ENCODE data around the gene KCNJ10.

Gene KCNJ10

DNA sequence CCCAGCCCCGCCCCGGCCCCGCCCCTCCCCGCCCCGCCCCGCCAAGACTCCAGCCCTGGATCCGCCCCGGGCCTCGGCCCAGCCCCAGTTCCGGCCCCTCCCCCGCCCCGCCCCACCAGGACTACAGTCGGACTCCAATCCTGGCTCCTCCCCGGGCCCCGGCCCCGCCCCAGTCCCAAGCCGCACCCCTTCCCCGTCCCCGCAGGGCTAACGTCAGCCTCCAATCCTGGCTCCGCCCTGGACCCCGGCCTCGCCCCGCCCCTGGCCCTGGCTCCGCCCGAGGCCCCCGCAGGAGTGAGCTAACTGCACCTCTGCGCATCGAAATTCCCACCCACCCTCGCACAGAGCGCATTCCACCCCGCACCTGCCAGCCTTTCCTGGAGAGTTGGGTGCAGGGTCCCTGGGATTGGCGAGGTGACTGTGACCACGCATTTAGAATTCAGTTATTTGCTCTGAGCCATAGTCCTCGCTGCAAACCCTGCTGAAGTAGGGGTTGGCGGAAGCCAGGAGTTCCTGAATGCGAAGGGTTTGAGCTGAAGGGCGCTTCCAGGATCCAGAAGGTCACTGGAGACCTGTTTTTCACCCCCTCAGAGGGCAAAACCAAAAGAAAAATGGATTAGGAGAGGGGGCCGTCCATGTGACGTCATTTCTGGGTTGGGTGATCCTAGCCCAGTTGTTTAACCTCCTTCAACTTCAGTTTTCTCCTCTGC is 29.0 kb upstream of the KCNJ10 start:
- DNase-seq: peak; percentile 98

DNA sequence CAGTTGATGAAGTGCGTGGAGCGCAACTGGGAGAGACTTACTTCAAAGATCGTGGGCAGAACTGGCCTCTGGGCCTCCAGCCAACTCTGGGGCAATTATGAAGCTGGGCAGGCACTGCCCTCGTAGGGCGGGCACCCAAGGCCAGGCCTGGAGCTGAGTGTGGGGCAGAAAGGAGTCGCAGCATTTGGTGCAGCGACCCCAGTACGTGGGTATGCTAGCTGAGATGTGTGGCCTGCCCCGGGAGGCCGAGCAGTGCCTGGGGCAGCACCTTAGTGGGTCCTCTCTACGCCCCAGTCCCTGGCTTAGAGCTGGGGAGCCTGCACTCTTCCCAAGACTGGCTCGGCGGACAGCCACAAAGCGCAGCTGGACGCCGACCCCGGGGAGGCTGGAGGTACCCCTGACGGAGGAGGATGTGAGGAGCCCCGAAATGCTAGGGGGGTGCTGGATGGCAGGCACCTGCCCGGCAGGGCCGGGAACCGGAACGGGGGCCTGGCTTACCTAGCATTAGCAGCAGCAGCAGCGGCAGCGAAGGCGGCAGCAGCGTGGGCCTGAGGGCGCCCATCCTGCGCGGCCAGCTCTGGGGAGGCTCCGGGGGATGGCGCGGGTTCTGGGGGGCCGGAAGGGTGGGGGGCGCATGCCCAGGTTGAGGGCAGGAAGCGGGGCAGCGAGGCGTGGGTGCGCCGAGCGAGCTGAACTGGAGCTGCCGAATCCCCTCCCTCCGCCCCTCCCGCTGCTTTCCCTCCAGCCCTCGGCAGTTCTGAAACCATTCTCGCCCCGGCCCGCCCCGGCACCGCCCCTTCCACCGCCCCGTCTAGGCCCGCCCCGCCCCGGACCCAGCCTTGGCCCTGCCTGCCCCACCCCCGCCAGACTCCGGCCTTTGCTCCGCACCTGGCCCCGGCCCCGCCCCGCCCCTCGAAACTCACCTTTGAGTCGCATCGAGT is 28.2 kb upstream of the KCNJ10 start, which contains the start of gene IGSF8:
Gene IGSF8, minus strand, starts transcription at position 709 of the 941 bp plus-strand sequence. Its CDS starts 147 bp downstream, at position 562.
- peak; percentile 94 for DNase-seq

DNA sequence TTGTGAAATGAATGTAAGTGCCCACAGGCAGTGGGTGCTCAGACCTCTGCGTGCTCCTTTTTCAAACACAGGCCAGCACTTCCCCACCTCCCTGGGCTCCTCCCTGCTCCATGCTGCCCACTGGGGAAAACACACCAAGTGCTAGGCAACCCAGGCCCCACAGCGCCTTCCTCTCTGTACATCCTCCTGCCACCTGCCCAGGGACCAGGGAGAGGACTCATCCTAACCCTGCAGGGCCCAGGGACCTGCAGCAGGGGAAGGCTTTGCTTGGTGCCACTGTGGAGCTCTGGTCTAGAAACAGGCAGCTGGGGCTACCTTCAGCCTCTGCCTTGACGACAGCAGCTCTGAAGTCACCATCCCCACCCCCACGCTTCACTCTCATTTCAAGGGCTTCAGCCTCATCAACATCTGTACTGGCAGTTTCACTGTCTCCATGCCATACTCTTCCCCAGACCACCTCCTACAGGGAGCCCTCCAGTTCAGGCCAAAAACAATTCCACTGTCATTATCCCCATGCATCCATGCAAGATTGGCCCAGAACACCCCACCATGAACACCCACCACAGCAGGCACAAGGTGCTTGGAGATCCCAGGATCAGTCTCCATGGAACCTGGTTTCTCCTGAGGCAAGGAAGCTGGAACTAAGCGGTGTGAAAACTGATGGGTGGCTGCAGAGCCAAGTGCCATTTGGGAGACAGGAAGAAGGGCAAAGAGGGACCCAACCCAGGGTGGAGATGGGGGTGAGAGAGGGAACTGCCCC is 27.4 kb upstream of the KCNJ10 start:
- no peak for DNase-seq

DNA sequence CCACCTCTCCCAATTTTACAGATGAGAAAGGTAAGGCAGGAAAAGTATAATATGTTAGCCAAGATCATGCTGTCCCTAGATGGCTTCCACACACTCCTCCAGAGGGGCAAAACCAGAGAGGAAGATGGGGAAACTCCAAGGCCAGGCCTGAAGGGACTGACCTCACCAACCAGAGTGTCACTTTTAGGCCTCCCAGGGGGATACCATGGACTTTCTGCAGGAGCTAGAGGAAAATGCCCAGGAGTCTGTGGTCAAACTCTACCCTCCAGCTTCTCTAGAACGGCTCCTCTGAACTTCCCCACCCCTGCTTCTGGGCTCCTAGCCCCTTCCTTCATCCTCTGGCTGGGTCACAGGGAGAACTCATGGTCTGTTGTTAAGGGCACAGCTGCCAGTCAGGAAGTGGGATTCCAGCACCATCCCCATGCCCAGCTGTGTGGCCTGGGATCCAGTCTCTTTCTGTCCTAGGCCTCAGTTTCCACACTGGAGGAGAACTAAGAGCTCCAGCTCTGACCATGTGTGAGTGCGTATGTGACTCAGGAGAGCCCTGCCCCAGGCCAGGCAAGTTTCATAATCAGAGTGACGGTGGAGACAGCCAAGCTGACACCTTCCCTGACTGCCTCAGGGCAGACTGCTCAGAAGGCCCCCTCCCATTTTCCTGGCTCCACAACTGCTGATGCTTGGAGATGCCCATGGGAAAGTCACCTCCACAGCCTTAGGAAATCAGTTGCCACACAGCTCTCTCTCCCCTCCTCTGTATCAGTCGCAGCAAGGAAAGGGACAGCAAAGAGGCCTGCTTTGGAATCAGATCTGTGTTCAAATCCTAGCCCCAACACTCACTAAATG is 26.5 kb upstream of the KCNJ10 start:
- no peak for DNase-seq

DNA sequence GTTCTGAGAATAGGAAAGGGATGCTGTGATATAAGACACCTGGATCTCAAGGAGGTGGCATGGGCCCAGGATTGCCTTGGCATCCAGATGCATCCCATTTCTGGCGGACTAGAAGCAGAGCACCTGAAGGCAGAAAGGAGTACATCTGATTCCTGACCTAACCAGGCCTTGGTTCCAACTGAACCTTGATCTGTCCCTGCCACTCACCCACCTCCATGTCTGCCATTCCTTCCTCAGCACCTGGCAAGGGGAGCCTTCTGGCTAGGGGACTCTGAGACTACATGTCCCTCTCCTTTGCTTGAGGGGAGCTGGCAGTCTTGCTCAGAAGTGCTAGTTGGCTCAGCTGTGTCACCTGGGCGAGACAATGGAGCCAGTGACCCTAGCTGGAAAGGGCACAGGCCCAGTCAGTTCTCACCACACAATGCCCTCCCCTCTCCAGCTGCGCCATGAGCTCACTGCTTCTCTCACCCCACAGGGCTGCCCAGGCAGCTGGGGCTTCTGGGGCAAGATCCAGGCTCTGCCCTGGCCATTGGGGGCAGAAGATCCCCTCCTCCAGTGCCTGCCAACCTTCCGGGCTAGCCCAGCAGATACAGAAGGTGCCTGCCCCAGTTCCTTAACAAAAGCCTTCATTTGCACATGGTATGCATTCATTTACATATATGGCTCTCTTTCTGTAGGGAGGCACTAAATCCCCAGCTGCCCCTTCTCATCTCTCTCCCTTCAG is 25.6 kb upstream of the KCNJ10 start:
- DNase-seq: no peak

DNA sequence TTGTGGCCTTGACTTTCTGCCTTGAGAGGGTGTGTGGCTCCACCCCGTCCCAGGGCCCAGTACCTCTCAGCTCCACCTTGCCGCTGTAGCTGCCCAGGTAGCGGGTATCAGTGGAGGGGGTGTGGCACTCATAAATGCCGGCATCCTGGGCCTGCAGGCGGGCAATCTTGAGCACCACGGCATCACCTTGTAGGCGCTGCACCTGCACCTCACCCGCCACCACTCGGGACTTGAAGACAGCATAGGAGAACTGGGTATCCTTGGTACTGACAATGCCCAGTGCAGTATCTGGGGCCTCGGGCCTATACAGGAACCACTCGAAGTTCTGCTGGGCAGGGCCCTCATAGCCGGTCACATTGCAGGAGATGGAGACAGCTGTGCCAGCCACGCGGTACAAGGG is 24.8 kb upstream of the KCNJ10 start:
- DNase-seq: no peak

DNA sequence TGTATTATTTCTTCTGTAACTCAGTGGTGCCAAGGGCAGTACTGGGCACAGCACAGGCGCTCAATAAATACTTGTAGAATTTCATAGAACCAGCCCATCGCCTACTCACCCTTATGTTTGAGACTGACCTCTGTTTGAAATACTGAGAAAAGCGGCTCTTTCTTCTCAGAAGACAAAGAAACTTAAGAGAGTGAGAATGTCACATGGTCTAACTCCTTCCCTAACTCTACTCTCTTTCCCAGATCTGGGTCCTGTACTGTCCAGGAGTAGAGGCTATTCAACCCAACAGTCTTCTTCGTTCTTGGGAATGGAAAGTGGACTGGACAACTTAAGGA is 24.3 kb upstream of the KCNJ10 start:
- no peak for DNase-seq

DNA sequence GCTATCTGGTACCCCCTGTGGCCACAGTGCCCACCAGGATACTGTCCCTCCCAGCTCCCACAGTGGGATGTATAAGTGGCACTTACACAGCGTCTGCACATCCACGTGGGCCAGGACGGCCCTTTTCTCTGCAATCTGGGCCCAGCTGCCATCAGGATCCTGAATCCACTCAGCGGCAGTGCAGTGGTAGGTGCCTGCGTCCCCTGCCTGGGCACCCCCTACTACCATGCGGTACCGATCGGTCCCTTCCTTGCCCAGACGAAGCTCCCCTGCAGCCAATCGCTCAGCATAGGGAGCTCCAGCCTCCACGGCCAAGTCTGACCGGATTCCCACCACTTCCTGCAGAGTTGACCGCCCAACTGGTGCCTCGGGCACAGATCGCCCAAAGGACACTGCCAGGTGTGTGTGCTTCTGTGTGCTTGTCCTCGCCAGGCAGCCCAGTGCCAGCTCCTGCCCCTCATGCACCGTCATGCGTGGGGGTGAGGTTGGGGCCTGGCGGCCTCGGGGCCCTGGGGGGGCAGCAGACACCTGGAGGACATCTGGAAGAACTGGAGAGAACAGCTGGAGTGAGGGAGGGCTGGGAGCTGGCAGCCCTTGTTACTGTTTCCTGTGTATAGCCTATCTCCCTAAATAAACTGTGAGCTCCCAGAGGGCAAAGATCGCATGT is 23.8 kb upstream of the KCNJ10 start:
- DNase-seq: no peak

DNA sequence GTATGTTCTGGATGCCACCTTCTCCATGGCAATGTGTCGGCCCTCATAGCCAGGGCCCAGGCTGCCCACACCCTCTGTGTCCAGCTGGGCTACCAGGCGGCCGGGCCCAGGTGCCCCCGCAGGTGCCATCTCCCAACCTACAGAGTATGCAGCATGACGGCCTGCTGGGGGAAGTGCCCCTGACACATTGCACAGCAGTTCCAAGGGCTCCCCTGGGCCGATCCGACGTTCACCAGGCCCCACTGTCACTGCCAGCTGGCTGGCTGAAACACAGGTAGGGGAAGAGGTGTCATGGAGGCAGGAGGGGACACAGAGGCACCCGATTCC is 23.1 kb upstream of the KCNJ10 start:
- no peak for DNase-seq

DNA sequence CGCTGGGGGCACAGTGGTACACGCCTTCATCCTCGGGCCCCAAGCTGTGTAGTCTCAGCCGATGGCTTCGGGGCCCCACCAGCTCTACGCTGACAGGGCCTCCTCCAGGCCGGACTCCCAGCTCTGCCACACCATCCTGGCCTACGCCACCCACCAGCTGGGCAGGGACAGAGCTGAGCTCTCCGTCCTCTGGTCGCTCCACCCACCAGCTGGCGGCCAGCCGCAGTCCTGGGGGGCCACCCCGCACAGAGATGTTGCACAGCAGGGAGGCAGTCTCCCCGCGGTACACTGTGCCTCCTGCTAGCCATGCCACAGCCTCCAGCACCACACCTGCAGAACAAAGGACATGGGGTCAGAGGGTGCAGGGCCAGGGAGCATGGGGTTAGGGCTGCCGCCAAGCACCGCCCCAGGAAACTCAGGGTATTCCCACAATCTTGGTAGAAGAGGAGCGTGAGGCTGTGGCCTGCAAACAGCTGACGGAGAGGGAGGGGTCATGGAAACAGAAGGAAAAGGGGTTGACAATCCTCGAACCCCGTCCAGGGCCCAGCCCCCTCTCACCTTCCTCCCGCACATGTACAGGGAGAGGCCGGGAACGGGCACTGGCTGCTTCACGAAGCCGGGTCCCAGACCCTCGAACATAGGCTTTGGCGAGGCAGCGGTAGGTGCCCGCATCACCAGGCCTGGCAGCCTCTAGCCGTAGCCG is 22.6 kb upstream of the KCNJ10 start:
- DNase-seq: no peak

DNA sequence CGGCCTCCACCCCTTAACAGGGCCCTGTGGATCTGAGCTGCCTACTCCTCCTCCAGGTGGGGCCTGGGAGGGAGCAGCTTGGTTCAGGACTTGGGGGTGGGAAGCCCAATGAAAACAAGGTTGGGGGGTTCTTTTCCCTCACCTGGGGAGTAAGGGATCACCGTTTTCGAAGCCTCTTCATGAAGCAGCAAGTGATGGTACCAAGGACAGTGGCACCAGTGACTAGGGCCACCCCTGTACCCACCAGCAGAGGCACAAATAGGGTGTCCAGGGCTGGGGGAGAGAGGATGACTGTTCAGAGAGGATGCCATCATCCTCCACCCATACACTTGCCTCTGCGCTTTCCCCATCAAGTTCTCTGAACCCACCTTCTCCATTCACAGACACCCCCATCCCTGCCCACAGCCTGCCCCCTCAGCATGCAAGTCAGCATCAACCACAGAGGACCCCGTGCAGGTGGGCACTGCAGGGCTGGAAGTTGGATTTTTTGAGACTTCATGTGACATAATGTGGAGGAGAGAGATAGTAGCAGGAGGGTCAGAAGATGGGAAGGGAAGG is 21.8 kb upstream of the KCNJ10 start:
- no peak for DNase-seq

DNA sequence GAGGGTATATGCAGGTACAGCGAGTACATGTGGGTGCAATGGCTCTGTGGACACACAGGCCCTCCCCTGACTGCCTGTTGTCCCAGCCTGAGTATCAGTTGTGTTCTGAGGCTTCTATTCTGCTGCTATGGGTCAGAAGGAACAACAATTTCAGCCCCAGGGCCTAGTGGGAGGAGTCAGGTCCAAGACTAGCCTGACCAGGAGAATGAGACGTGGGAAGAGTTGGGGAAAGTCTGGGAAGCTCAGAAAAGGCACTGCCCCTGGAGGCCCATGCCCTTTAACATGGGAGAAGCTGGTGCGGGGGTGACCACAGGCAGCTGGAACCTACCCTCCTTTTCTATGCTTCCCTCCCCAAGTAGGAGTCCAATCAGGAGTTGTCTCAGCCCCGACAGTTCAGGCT is 20.8 kb upstream of the KCNJ10 start:
- DNase-seq: no peak

DNA sequence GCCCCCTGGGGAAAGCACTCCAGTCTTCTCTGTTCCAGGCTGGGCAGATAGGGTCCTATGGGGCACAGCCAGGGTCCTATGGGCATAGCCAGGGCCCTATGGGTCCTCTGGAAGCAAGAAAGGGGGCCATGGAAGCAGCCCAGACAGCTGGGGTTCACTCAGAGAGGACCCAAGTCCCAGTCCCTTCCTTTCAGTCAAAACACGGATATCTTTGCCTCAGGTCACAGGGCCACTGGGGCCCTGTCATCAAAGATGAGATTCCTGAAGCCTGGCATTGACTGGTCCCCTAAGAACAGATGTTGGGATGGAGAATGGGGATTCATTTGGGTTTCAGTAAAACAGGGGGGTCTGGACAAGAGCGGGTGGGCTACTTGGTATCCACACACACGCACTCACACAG is 19.9 kb upstream of the KCNJ10 start:
- DNase-seq: no peak

DNA sequence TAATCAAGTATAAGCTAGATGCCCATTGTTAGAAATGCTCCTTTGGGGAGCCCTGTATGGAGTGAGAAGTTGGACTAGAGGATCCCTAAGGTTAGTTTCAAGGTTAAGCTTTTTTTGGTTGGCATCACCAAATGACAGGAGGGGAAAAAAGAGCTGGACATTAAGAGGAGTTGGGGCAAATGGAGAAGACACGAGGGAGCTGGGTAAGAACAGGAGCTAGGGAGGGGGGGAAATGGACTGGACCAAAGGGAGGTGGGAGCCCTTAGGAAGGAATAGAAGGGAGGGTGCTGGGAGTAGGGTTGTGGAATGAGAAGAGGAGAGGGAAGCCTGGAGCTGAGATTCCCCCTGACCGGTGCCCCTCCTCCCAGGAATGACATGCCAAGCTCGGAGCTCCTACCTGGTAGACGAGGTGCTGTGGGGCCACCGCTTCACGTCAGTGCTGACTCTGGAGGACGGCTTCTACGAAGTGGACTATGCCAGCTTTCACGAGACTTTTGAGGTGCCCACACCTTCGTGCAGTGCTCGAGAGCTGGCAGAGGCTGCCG is 17.2 kb upstream of the KCNJ10 start:
- DNase-seq: no peak

DNA sequence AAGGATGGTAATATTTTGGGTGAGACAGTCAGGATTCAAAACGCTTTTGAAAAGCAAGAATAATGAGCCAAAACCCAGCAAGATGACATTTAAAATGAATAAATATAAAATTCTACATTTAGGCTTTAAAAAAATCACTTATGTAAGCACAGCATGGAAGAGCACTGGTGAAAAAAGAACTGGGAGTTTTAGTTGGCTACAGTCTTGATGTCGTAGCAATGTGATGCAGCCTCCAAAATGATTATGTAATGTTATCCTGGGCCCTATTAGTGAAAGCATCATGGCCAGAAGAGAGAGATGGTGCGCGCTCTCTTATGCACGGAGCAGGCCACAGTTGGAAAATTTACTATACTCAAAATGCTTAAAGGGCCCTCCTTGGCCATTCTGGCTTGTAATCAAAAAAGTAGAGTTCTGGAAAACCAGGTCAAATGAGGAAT is 16.5 kb upstream of the KCNJ10 start:
- no peak for DNase-seq

DNA sequence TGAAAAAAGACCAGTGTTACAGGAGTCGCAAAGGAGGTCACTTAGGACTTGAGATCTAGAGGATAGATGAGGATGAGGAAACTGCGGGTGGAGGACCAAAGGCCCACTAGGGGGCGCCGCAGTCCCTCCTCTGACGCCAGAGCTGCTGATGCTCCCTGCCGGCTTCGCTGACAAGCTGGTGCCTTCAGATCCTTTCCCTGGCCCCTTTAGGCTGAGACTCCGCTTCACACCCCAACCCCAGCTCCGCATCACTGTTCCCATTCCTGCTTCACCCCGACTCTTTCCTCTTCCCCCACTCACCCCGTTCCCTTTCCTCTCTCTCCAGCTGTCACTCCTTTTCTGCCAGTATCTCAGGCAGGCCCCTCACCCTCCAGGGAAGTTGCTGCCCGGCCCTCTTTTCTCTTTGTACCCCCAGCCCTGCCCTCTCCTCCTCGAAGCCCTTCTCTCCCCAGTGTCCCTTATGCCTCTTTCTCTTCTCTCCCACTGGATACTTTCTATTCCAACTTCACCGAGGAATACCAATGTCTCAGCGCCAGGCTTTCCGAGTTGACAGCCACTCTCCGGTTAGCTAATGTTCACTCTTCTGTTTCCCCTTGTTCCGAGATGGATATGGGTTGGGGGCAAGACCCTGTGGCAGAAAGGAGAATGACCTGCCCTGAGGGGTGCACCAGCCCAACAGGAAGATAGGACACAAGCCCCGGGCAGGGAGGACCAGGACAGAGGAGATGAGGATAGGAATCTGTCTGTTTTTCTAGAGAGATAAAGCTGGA is 15.9 kb upstream of the KCNJ10 start:
- DNase-seq: peak; percentile 78

DNA sequence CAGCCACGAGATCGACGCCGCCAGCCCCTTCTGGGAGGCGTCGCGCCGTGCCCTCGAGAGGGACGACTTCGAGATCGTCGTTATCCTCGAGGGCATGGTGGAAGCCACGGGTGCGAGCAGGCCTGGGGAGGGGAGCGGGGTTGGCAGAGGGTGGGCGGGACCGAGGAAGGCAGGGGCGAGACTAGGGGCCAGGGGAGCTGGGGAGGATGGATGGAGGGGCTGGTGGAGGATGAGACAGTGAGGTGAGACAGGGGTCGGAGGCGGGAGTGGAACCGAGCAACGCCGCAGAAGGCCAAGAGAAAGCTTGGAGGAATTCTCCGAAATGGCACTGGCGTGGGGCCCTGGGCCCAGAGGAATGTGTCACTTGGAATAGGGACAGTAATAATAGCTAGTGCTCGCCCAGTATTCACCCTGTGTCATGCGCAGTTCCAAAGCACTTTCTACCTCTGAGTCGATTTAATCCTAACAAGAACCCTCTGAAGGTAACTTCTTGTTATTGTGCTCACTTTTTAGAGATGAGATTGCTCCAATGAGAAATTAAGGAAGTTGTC is 14.9 kb upstream of the KCNJ10 start:
- no peak for DNase-seq

DNA sequence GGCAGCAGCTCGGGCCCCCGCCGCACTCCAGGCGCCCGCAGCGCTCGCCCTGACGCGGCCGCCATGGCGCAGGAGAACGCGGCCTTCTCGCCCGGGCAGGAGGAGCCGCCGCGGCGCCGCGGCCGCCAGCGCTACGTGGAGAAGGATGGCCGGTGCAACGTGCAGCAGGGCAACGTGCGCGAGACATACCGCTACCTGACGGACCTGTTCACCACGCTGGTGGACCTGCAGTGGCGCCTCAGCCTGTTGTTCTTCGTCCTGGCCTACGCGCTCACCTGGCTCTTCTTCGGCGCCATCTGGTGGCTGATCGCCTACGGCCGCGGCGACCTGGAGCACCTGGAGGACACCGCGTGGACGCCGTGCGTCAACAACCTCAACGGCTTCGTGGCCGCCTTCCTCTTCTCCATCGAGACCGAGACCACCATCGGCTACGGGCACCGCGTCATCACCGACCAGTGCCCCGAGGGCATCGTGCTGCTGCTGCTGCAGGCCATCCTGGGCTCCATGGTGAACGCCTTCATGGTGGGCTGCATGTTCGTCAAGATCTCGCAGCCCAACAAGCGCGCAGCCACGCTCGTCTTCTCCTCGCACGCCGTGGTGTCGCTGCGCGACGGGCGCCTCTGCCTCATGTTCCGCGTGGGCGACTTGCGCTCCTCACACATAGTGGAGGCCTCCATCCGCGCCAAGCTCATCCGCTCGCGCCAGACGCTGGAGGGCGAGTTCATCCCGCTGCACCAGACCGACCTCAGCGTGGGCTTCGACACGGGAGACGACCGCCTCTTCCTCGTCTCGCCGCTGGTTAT is 14.2 kb upstream of the KCNJ10 start:
- DNase-seq: peak; percentile 82

Data from CD4-positive, alpha-beta T cell treated with Interleukin-10 for 1 hour (primary cell).